HUES48 (cell line): Measurements from ENCODE around the gene IRF2BPL.
A peak's percentile ranks its signal among the peaks of the same experiment; 100 is the strongest.

ENCODE experiments used
- H3K27ac ChIP-seq: one replicate; pipeline ENCODE4 v1.7.0; 2013; ENCODE audit warnings: low read depth, low read length, inconsistent platforms
- H3K27me3 ChIP-seq: 2 replicates; pipeline ENCODE4 v1.6.1; 2013; ENCODE audit warnings: mild to moderate bottlenecking, low read length; ENCODE audit not compliant: control insufficient read depth, insufficient read depth
- H3K36me3 ChIP-seq: 2 replicates; pipeline ENCODE4 v1.6.1; 2013; ENCODE audit warnings: low read length; ENCODE audit not compliant: control insufficient read depth, insufficient read depth
- H3K4me1 ChIP-seq: 2 replicates; pipeline ENCODE4 v1.6.1; 2013; ENCODE audit warnings: mild to moderate bottlenecking, low read length; ENCODE audit not compliant: control insufficient read depth, insufficient read depth
- H3K4me3 ChIP-seq: 2 replicates; pipeline ENCODE4 v1.5.1; 2013; ENCODE audit warnings: mild to moderate bottlenecking, low read depth, low read length
- H3K9ac ChIP-seq: 2 replicates; pipeline ENCODE4 v1.6.1; 2013; ENCODE audit warnings: mild to moderate bottlenecking, low read depth, low read length, moderate library complexity
- H3K9me3 ChIP-seq: 2 replicates; pipeline ENCODE4 v1.6.1; 2013; ENCODE audit warnings: low read length; ENCODE audit not compliant: control insufficient read depth, insufficient read depth

IRF2BPL gene

GRCh38 chr14:77028384-77029231 is at the start of gene IRF2BPL:
IRF2BPL (minus strand) TSS chr14:77028708; CDS start chr14:77027792, 916 bp downstream.
- Histone ChIP-seq H3K27ac (peak within 1 kb of the TSS; percentile 96), H3K36me3 (peaks cover 13% of the 10 kb centered on the region), H3K4me1 (peaks cover 53% of the 10 kb centered on the region), H3K9me3 (no peaks in the 10 kb centered on the region), H3K9ac (peak within 1 kb of the TSS; percentile 93), H3K27me3 (no peaks in the 10 kb centered on the region), H3K4me3 (peak within 1 kb of the TSS; percentile 84)

GRCh38 chr14:77077040-77077439 is 48.5 kb upstream of the IRF2BPL start:
- Histone ChIP-seq H3K36me3 (no peaks in the 10 kb centered on the region), H3K4me3 (no peak overlapping the region), H3K4me1 (peaks cover 20% of the 10 kb centered on the region; the same call in 1 of the 2 replicates), H3K27me3 (no peaks in the 10 kb centered on the region), H3K27ac (peak overlapping the region; percentile 83), H3K9ac (no peak overlapping the region), H3K9me3 (no peaks in the 10 kb centered on the region)

GRCh38 chr14:77076113-77076631 is 47.7 kb upstream of the IRF2BPL start:
- H3K9ac ChIP-seq: no peak overlapping the region
- peak overlapping the region; percentile 39; the same call in 1 of the 2 replicates for H3K4me3 ChIP-seq
- H3K27me3 ChIP-seq: no peaks in the 10 kb centered on the region
- H3K36me3 ChIP-seq: no peaks in the 10 kb centered on the region
- H3K9me3 ChIP-seq: no peaks in the 10 kb centered on the region
- peak overlapping the region; percentile 83 for H3K27ac ChIP-seq
- peaks cover 24% of the 10 kb centered on the region; the same call in 1 of the 2 replicates for H3K4me1 ChIP-seq

GRCh38 chr14:77074969-77075368 is 46.5 kb upstream of the IRF2BPL start:
- Histone ChIP-seq H3K27me3 (no peaks in the 10 kb centered on the region), H3K9ac (no peak overlapping the region), H3K9me3 (no peaks in the 10 kb centered on the region), H3K36me3 (no peaks in the 10 kb centered on the region), H3K4me3 (no peak overlapping the region), H3K4me1 (peaks cover 24% of the 10 kb centered on the region; the same call in 1 of the 2 replicates), H3K27ac (no peak overlapping the region)

GRCh38 chr14:77071938-77072388 is 43.5 kb upstream of the IRF2BPL start:
- H3K4me1 ChIP-seq: peaks cover 25% of the 10 kb centered on the region
- peak overlapping the region; percentile 16 for H3K27ac ChIP-seq
- no peaks in the 10 kb centered on the region for H3K36me3 ChIP-seq
- no peak overlapping the region for H3K9ac ChIP-seq
- no peaks in the 10 kb centered on the region for H3K9me3 ChIP-seq
- no peaks in the 10 kb centered on the region for H3K27me3 ChIP-seq
- H3K4me3 ChIP-seq: no peak overlapping the region

- Histone ChIP-seq H3K4me1 (peaks cover 11% of the 10 kb centered on the region), H3K36me3 (no peaks in the 10 kb centered on the region), H3K9me3 (no peaks in the 10 kb centered on the region), H3K4me3 (no peak overlapping the region), H3K9ac (no peak overlapping the region), H3K27me3 (no peaks in the 10 kb centered on the region), H3K27ac (no peak overlapping the region)
Observed at GRCh38 chr14:77069551-77069950, 41.0 kb upstream of the IRF2BPL start.

- H3K27ac ChIP-seq: no peak overlapping the region
Observed at GRCh38 chr14:77068517-77069200, 40.2 kb upstream of the IRF2BPL start.

GRCh38 chr14:77067632-77068516 is 39.4 kb upstream of the IRF2BPL start:
- peaks cover 11% of the 10 kb centered on the region for H3K4me1 ChIP-seq
- H3K9ac ChIP-seq: no peak overlapping the region
- H3K36me3 ChIP-seq: no peaks in the 10 kb centered on the region
- no peak overlapping the region for H3K27ac ChIP-seq
- H3K27me3 ChIP-seq: no peaks in the 10 kb centered on the region
- H3K9me3 ChIP-seq: no peaks in the 10 kb centered on the region
- H3K4me3 ChIP-seq: no peak overlapping the region

More at GRCh38 chr14:77068517-77069200, 40.2 kb upstream of the IRF2BPL start:
- no peaks in the 10 kb centered on the region for H3K9me3 ChIP-seq
- H3K36me3 ChIP-seq: no peaks in the 10 kb centered on the region
- H3K4me1 ChIP-seq: peaks cover 11% of the 10 kb centered on the region
- no peaks in the 10 kb centered on the region for H3K27me3 ChIP-seq
- H3K9ac ChIP-seq: no peak overlapping the region
- H3K4me3 ChIP-seq: no peak overlapping the region

- H3K9me3 ChIP-seq: no peaks in the 10 kb centered on the region
- H3K36me3 ChIP-seq: no peaks in the 10 kb centered on the region
- H3K4me1 ChIP-seq: peaks cover 11% of the 10 kb centered on the region
- no peak overlapping the region for H3K9ac ChIP-seq
- H3K27me3 ChIP-seq: no peaks in the 10 kb centered on the region
- no peak overlapping the region for H3K27ac ChIP-seq
- no peak overlapping the region for H3K4me3 ChIP-seq
Observed at GRCh38 chr14:77066578-77067172, 38.2 kb upstream of the IRF2BPL start.
